Fibroblast of the aortic adventitia (primary cell): Measurements from ENCODE around the gene INPP5D. TPM values are rescaled to one million over a fixed set of nuclear protein-coding genes. Genes with fewer than 3 reads are reported as not detected.
"Not testable (repeated sequence)": the region's sequence is repeated elsewhere in the genome, so short reads cannot be mapped to it uniquely, and the experiment has no call there.

ENCODE experiments used
- DNase-seq: peaks from one replicate; pipeline ENCODE4 v3.0.0-alpha.2; 2010; ENCODE audit warnings: low read depth
- H3K4me3 ChIP-seq: 2 replicates; pipeline ENCODE4 v1.5.1; 2011; ENCODE audit warnings: low read depth, mild to moderate bottlenecking, control low read depth, low read length, moderate library complexity
- CTCF ChIP-seq: IDR thresholded peaks from 2 replicates; pipeline ENCODE4 v1.5.1; 2011; ENCODE audit warnings: mild to moderate bottlenecking, low read length, control low read depth, inconsistent platforms; ENCODE audit not compliant: insufficient read depth
- total RNA-seq: library from RNA; depleted of rRNA; stranded (reverse); fragments of >200 nt; gene quantifications from 2 replicates; pipeline ENCODE4 v1.2.3, GENCODE V29; 2012; ENCODE audit warnings: low replicate concordance

INPP5D gene
- total RNA-seq, 1 donor = 0.54 TPM

DNA sequence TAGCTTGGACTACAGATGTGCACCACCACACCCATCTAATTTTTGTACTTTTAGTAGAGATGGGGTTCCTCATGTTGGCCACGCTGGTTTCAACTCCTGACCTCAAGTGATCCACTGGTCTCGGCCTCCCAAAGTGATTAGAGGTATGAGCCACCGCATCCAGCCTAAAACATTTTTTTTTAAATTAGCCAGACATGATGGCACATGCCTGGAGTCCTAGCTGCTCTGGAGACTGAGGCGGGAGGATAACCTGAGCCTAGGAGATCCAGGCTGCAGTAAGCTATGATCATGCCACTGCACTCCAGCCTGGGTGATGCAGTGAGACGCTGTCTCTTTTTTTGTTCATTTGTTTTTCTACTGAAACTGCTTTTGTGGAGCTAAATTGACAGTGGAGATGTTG lies 126.7 kb downstream of the INPP5D start:
- no peak for TF ChIP-seq CTCF

GRCh38 chr2:233189025-233189424 lies 128.9 kb downstream of the INPP5D start:
- no peak overlapping the region for H3K4me3 ChIP-seq
- no peak for DNase-seq
- no peak for TF ChIP-seq CTCF

More for the DNA sequence above, 126.7 kb downstream of the INPP5D start:
- H3K4me3 ChIP-seq = no peak overlapping the region
- DNase-seq = no peak

GRCh38 chr2:233191016-233191415 lies 130.9 kb downstream of the INPP5D start:
- DNase-seq, H3K4me3 ChIP-seq: not testable (repeated sequence)

- H3K4me3 ChIP-seq = no peak overlapping the region
- no peak for TF ChIP-seq CTCF
- no peak for DNase-seq
Measured at GRCh38 chr2:233193738-233194137, 133.6 kb downstream of the INPP5D start.

DNA sequence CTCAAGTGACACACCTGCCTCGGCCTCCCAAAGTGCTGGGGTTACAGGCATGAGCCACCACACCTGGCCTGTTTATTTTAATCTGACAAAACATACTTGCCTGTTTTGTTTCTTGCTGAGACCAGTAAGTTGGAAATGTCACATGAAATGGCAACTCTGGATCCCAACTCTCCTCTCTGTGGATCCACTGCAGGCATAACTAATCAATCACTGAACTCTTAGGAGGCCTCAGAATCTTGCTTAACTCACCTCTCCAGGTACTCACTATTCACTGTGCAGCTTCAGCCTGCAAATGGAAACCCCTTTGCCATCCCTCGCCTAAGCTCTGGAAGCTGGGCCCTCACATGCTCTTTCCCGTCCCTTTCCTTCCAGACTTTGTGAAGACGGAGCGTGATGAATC lies 134.9 kb downstream of the INPP5D start:
- no peak for DNase-seq
- no peak for TF ChIP-seq CTCF
- H3K4me3 ChIP-seq = no peak overlapping the region

- DNase-seq = no peak
- no peak for TF ChIP-seq CTCF
Measured at GRCh38 chr2:233197022-233197421, 136.9 kb downstream of the INPP5D start.

DNA sequence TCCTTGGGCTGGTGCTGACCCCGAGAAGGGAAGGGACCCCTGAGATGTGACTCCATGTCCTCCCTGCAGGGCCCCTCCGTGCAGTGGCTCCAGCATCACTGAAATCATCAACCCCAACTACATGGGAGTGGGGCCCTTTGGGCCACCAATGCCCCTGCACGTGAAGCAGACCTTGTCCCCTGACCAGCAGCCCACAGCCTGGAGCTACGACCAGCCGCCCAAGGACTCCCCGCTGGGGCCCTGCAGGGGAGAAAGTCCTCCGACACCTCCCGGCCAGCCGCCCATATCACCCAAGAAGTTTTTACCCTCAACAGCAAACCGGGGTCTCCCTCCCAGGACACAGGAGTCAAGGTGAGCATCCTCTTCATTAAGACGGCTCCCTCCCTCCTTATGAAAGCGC lies 137.9 kb downstream of the INPP5D start:
- DNase-seq = no peak
- H3K4me3 ChIP-seq = no peak overlapping the region
- TF ChIP-seq CTCF = no peak

More at GRCh38 chr2:233197022-233197421, 136.9 kb downstream of the INPP5D start:
- no peak overlapping the region for H3K4me3 ChIP-seq
